Fibroblast of lung (primary cell): ENCODE data around the gene RNF146. TPM values are rescaled to one million over a fixed set of nuclear protein-coding genes. Genes with fewer than 3 reads are reported as not detected.

Experiments used
- DNase-seq, 2 donors: peaks; one replicate each; pipeline versions ENCODE4 v3.0.0 to v3.0.0-alpha.2; 2010; ENCODE audit warnings: low read depth in 2 of 2
- H2AFZ ChIP-seq: 2 replicates; pipeline ENCODE4 v1.5.1; 2012; ENCODE audit warnings: low read length, control low read depth, inconsistent platforms
- H3K27ac ChIP-seq: 2 replicates; pipeline ENCODE4 v1.5.1; 2011; ENCODE audit warnings: low read length, control low read depth; ENCODE audit not compliant: insufficient read depth
- H3K27me3 ChIP-seq: 2 replicates; pipeline ENCODE4 v1.5.1; 2011; ENCODE audit warnings: mild to moderate bottlenecking, low read length; ENCODE audit not compliant: control insufficient read depth, insufficient read depth
- H3K36me3 ChIP-seq: 2 replicates; pipeline ENCODE4 v1.5.1; 2011; ENCODE audit warnings: low read length; ENCODE audit not compliant: control insufficient read depth, insufficient read depth
- H3K4me1 ChIP-seq: 2 replicates; pipeline ENCODE4 v1.5.1; 2011; ENCODE audit warnings: low read length; ENCODE audit not compliant: control insufficient read depth, insufficient read depth; ENCODE audit errors: extremely low read depth
- H3K4me2 ChIP-seq: 2 replicates; pipeline ENCODE4 v1.5.1; 2011; ENCODE audit warnings: low read length, control low read depth; ENCODE audit not compliant: insufficient read depth; ENCODE audit errors: extremely low read depth
- H3K4me3 ChIP-seq, 4 experiments: fragments of 200-600 bp in 1 of 4; sonication (generic) in 1 of 4; replicated peaks in 1 of 4; 2 replicates each; pipeline ENCODE4 v1.5.1; 2011 to 2016; ENCODE audit warnings: low read length in 4 of 4, low read depth in 3 of 4, mild to moderate bottlenecking in 3 of 4, control low read depth in 2 of 4, inconsistent platforms in 1 of 4, mixed read lengths in 1 of 4; ENCODE audit not compliant: insufficient read depth in 1 of 4; ENCODE audit errors: control extremely low read depth in 1 of 4
- H3K79me2 ChIP-seq: 2 replicates; pipeline ENCODE4 v1.5.1; 2012; ENCODE audit warnings: mild to moderate bottlenecking, low read length, inconsistent platforms; ENCODE audit not compliant: control insufficient read depth, insufficient read depth
- H3K9ac ChIP-seq: 2 replicates; pipeline ENCODE4 v1.5.1; 2011; ENCODE audit warnings: mild to moderate bottlenecking, low read length, control low read depth; ENCODE audit not compliant: insufficient read depth
- H3K9me3 ChIP-seq: 2 replicates; pipeline ENCODE4 v1.5.1; 2012; ENCODE audit warnings: low read depth, low read length; ENCODE audit not compliant: control insufficient read depth, insufficient read depth
- H4K20me1 ChIP-seq: 2 replicates; pipeline ENCODE4 v1.5.1; 2011; ENCODE audit warnings: low read length; ENCODE audit not compliant: control insufficient read depth, insufficient read depth; ENCODE audit errors: extremely low read depth
- EZH2 ChIP-seq: IDR thresholded peaks from 2 replicates; pipeline ENCODE4 v1.5.1; 2012; ENCODE audit warnings: low read length, control low read depth, mild to moderate bottlenecking; ENCODE audit errors: missing control alignments
- polyA plus RNA-seq, 2 donors: library from polyadenylated mRNA; depleted of rRNA in 1 of 2; stranded (reverse) in 1 of 2; unstranded in 1 of 2; fragments of >200 nt; gene quantifications; 2 replicates each; pipeline ENCODE4 v1.2.1, GENCODE V29; 2011 to 2012; ENCODE audit warnings: missing spikeins in 1 of 2
- total RNA-seq: library from RNA; depleted of rRNA; stranded (reverse); fragments of >200 nt; gene quantifications from 2 replicates; pipeline ENCODE4 v1.2.1, GENCODE V29; 2014
- TF ChIP-seq, protein P1 (sequence below), 2 donors: IDR thresholded peaks in 1 of 2; conservative IDR thresholded peaks in 1 of 2; 1 replicate in 1 of 2; 2 replicates in 1 of 2; pipeline ENCODE4 v1.5.1; 2011 to 2012; ENCODE audit warnings: low read length in 2 of 2, control low read depth in 1 of 2, inconsistent platforms in 1 of 2, low read depth in 1 of 2, mild to moderate bottlenecking in 1 of 2

The RNF146 gene
- total and polyA plus RNA-seq, 2 donors (not counting 1 experiment from before 2014, with no cell fraction given) = 50.9 to 59.9 TPM

DNA sequence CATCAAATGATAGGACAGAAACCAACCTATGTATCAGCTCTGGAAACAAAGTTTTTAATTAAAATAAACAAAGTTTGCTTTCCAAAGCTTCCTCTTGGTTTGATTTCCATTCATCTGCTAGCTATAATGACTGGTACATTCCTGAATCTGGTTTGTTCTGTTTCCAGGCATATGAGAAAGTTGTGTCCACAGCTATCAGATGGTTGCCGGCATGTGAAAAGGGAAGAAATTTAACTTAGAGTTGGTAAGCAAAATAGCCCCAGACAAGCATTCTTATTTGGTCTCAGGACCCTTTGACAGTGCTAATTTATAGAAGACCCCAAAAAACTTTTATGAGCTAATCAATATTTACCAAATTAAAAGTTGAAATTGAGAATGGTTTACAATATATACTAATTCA, 3.8 kb upstream of the RNF146 start:
- Histone ChIP-seq H3K9ac (no peak overlapping the region), H4K20me1 (no peaks in the 10 kb centered on the region), H3K27ac (no peak overlapping the region), H2AFZ (no peak overlapping the region), H3K4me2 (no peak overlapping the region), H3K36me3 (no peaks in the 10 kb centered on the region), H3K27me3 (no peaks in the 10 kb centered on the region), H3K9me3 (no peaks in the 10 kb centered on the region), H3K4me3 (no peak overlapping the region), H3K79me2 (peaks cover 9% of the 10 kb centered on the region), H3K4me1 (no peaks in the 10 kb centered on the region)
- TF ChIP-seq, protein P1, sequence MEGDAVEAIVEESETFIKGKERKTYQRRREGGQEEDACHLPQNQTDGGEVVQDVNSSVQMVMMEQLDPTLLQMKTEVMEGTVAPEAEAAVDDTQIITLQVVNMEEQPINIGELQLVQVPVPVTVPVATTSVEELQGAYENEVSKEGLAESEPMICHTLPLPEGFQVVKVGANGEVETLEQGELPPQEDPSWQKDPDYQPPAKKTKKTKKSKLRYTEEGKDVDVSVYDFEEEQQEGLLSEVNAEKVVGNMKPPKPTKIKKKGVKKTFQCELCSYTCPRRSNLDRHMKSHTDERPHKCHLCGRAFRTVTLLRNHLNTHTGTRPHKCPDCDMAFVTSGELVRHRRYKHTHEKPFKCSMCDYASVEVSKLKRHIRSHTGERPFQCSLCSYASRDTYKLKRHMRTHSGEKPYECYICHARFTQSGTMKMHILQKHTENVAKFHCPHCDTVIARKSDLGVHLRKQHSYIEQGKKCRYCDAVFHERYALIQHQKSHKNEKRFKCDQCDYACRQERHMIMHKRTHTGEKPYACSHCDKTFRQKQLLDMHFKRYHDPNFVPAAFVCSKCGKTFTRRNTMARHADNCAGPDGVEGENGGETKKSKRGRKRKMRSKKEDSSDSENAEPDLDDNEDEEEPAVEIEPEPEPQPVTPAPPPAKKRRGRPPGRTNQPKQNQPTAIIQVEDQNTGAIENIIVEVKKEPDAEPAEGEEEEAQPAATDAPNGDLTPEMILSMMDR (conservative IDR thresholded peaks at IDR 0.05 in 1 of 2, IDR thresholded peaks at IDR 0.05 in 1 of 2; ENCODE audit: low read depth in 1 of 2, low read length in 2 of 2) = no peak
- TF ChIP-seq EZH2 = no peak
- DNase-seq = no peak

DNA sequence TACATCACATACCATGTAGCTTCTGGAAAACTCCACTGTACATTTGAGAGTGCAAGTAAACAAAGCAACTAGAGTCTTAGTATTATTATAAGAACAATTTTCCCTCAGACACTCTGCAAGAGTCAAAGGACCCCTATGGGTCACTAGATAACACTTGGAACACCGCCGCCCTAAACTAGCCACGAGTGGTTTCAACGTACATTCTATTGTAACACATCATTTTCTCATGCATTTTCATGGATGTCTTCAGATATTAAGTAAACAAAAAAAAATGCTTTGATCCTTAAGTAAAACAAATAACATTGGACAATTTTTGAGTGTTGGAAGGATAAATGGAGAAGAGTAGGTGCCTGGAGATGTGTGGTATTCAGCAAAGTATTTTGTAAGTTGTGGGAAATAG, 3.2 kb upstream of the RNF146 start:
- Histone ChIP-seq H3K9ac (no peak overlapping the region), H3K4me2 (no peak overlapping the region), H3K79me2 (peaks cover 15% of the 10 kb centered on the region), H2AFZ (no peak overlapping the region), H3K36me3 (no peaks in the 10 kb centered on the region), H3K27ac (no peak overlapping the region), H4K20me1 (no peaks in the 10 kb centered on the region), H3K4me1 (no peaks in the 10 kb centered on the region), H3K9me3 (no peaks in the 10 kb centered on the region), H3K4me3 (no peak overlapping the region), H3K27me3 (no peaks in the 10 kb centered on the region)
- no peak for DNase-seq
- no peak for TF ChIP-seq EZH2
- TF ChIP-seq, protein P1 (conservative IDR thresholded peaks at IDR 0.05 in 1 of 2, IDR thresholded peaks at IDR 0.05 in 1 of 2; ENCODE audit: low read depth in 1 of 2, low read length in 2 of 2) = no peak

DNA sequence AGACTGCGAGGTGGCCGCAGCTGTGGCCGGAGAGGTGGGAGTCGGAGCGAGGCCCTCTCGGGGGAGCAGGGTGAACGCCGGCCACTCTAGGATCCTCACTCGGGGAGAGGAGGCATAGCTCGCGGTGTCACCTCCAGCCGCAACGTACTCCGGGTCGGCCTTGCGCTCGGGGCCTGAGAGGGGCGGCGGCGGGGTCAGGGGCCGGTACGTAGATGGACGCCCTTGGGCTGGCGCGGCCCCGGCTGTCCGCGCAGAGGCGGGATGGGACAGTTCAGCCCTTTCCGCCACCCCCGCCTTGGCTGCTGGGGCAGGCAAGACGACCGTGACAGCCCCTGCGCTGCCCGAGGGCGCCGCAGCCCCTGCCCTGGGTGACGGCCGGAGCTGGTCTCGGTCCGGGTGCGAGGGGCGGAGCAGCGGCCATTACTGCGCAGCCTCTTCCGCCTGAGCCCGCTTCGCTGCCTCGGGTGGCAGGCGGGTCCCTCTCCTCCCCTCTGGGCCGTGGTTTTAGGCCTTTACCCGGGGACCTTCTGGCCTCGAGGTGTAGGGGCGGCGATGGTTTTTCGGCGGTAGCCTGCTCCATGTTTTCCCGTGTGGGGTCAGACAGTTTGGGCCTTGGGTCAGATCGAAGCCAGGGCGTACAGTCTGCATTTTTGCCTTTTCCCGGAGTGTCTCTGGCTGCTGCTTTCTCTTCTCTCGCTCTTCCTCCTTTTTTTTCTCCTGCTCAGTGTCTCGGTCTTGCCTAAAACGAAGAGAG, 405 bp downstream of the RNF146 start:
- no peaks in the 10 kb centered on the region for H3K4me1 ChIP-seq
- H4K20me1 ChIP-seq = peaks cover 2% of the 10 kb centered on the region
- H3K4me2 ChIP-seq = peak overlapping the region; percentile 95
- peak overlapping the region; percentile 94 for H3K9ac ChIP-seq
- H3K36me3 ChIP-seq = no peaks in the 10 kb centered on the region
- peak overlapping the region; percentile 69 to 91 (median 74) for H3K4me3 ChIP-seq
- H3K27me3 ChIP-seq = no peaks in the 10 kb centered on the region
- peaks cover 50% of the 10 kb centered on the region for H3K79me2 ChIP-seq
- H2AFZ ChIP-seq = peak overlapping the region; percentile 82
- H3K27ac ChIP-seq = peak overlapping the region; percentile 92
- no peaks in the 10 kb centered on the region for H3K9me3 ChIP-seq
- DNase-seq = peak; percentile 48 to 54
- no peak for TF ChIP-seq EZH2
- TF ChIP-seq, protein P1 (conservative IDR thresholded peaks at IDR 0.05 in 1 of 2, IDR thresholded peaks at IDR 0.05 in 1 of 2; ENCODE audit: low read depth in 1 of 2, low read length in 2 of 2) = no peak
